ENCODE measurements around the gene ERMARD. TPM values are rescaled to one million over a fixed set of nuclear protein-coding genes. Genes with fewer than 3 reads are reported as not detected.
A peak's percentile ranks its signal among the peaks of the same experiment; 100 is the strongest.

The ERMARD gene
- total RNA-seq, 4 donors from 2014 or later = 9.0 to 18.9 (median 11.2) TPM

DNA sequence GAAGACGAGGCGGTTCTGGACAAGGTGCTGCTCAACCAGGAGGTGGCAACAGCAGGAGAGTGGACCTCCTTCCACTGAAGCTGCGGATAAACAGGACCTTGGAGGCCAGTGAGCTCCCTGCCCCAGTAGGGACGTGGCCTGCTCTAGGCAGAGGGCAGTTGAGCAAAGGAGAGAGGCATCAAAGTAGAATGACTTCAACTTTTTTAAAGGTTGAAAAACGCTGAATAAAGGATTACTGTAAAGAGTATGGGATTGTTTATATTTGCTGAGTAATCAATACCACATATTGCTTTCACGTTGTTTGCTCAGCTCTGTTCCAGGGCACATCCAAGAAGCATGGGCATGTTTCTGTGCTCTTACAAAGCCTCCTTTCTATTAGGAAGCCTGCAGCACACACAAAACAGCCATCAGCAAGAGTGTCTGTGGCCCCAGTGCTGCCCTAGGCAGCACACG, 48.1 kb downstream of the ERMARD start:
- intact Hi-C loops (cut with DNase I; ENCODE audit: low total_unique reads) (no loop called here), in situ Hi-C loops (cut with MboI; ENCODE audit: low sequenced_read_pairs in 4 of 4) (no loop called here)
- Histone ChIP-seq H3K4me1 (no peaks in the 10 kb centered on the region), H3K36me3 (no peaks in the 10 kb centered on the region), H3K9me3 (no peaks in the 10 kb centered on the region), H3K27me3 (no peaks in the 10 kb centered on the region), H3K4me3 (no peak overlapping the region), H3K27ac (no peak overlapping the region)
- TF ChIP-seq, protein P1, sequence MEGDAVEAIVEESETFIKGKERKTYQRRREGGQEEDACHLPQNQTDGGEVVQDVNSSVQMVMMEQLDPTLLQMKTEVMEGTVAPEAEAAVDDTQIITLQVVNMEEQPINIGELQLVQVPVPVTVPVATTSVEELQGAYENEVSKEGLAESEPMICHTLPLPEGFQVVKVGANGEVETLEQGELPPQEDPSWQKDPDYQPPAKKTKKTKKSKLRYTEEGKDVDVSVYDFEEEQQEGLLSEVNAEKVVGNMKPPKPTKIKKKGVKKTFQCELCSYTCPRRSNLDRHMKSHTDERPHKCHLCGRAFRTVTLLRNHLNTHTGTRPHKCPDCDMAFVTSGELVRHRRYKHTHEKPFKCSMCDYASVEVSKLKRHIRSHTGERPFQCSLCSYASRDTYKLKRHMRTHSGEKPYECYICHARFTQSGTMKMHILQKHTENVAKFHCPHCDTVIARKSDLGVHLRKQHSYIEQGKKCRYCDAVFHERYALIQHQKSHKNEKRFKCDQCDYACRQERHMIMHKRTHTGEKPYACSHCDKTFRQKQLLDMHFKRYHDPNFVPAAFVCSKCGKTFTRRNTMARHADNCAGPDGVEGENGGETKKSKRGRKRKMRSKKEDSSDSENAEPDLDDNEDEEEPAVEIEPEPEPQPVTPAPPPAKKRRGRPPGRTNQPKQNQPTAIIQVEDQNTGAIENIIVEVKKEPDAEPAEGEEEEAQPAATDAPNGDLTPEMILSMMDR (IDR thresholded peaks at IDR 0.05 in 4 of 5, conservative IDR thresholded peaks at IDR 0.05 in 1 of 5) = no peak
- no peak for TF ChIP-seq POLR2A (IDR thresholded peaks at IDR 0.05)
- DNase-seq (no peak), ATAC-seq (no peak)

DNA sequence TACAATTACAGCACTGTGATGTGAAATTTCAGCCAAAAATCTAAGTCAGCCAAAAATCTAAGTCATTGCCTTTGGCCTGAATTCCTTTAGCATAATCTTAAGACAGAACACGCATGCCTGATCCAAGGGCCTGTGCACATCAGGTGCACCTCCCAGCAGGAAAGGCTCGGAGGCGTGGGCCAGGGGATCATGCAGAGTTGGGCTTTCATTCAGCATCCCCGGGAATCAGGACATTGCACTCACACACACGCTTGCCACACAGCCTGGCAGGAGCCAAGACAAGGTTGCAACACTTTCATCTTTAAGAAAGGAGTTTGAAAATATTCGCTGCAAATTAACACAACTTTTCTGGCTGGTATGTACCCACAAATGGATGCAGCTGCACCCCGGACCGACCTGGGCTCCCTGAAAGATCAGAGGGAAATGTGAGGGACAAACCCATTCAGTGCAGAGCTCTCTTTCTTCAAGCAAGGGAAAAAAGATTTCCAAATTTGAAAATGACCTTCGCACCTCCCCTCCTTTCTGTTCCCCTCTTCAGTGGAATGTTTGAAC, 48.8 kb downstream of the ERMARD start:
- H3K27me3 ChIP-seq = peaks cover 0 to 6% (median 0%) of the 10 kb centered on the region in 3 donors
- intact Hi-C loops (cut with DNase I; ENCODE audit: low total_unique reads) (no loop called here), in situ Hi-C loops (cut with MboI; ENCODE audit: low sequenced_read_pairs in 4 of 4) (no loop called here)
- ATAC-seq (no peak), DNase-seq (no peak)
- no peak overlapping the region for H3K4me3 ChIP-seq
- H3K27ac ChIP-seq = no peak overlapping the region
- TF ChIP-seq, protein P1 (IDR thresholded peaks at IDR 0.05 in 4 of 5, conservative IDR thresholded peaks at IDR 0.05 in 1 of 5) = no peak
- no peak for TF ChIP-seq POLR2A (IDR thresholded peaks at IDR 0.05)
- H3K4me1 ChIP-seq = no peaks in the 10 kb centered on the region
- no peaks in the 10 kb centered on the region for H3K36me3 ChIP-seq
- no peaks in the 10 kb centered on the region for H3K9me3 ChIP-seq

DNA sequence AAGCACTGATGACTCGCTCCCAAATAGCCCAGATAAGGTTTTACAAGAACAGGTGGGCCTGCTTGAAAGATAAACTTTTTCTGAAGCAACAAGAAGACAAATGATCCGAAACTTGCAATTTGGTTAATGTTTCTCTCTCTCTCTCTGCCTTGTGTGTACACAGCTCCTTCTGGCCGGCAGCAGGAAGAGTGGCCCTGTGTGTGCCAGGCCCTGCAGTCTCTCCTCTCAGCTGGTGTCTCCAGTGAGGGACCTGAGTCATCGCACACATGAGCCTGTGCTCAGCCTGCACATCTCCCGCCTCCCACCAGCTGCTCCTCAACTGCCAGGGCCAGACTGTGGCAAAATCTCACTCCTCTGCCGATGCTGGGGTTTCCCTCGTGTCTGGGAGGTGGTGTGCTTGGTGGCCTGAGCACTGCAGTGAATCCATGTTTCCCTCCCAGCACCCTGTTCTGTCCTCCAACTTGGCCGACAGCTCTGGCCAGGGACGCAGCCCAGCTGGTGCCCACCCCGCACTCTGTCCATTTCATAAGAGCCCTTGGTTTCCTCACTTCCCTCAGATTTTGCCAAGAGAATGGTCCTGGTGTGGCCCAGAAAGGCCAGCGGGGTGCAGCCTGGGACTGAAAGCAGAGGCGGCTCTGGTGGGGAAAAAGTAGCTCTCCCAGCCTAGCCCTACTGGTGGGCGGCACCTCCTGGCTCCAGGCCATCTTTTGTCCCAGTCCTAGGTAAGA, 49.4 kb downstream of the ERMARD start:
- H3K27ac ChIP-seq = no peak overlapping the region
- peaks cover 0 to 8% (median 0%) of the 10 kb centered on the region in 3 donors for H3K27me3 ChIP-seq
- H3K4me3 ChIP-seq = no peak overlapping the region
- no peaks in the 10 kb centered on the region for H3K9me3 ChIP-seq
- H3K36me3 ChIP-seq = no peaks in the 10 kb centered on the region
- TF ChIP-seq, protein P1 (IDR thresholded peaks at IDR 0.05 in 4 of 5, conservative IDR thresholded peaks at IDR 0.05 in 1 of 5) = no peak
- TF ChIP-seq POLR2A (IDR thresholded peaks at IDR 0.05) = no peak
- peak; percentile 16 to 33 for ATAC-seq
- in situ Hi-C loops (cut with MboI; ENCODE audit: low sequenced_read_pairs in 4 of 4) (no loop called here), intact Hi-C loops (cut with DNase I; ENCODE audit: low total_unique reads) (no loop called here)
- no peak for DNase-seq
- no peaks in the 10 kb centered on the region for H3K4me1 ChIP-seq

DNA sequence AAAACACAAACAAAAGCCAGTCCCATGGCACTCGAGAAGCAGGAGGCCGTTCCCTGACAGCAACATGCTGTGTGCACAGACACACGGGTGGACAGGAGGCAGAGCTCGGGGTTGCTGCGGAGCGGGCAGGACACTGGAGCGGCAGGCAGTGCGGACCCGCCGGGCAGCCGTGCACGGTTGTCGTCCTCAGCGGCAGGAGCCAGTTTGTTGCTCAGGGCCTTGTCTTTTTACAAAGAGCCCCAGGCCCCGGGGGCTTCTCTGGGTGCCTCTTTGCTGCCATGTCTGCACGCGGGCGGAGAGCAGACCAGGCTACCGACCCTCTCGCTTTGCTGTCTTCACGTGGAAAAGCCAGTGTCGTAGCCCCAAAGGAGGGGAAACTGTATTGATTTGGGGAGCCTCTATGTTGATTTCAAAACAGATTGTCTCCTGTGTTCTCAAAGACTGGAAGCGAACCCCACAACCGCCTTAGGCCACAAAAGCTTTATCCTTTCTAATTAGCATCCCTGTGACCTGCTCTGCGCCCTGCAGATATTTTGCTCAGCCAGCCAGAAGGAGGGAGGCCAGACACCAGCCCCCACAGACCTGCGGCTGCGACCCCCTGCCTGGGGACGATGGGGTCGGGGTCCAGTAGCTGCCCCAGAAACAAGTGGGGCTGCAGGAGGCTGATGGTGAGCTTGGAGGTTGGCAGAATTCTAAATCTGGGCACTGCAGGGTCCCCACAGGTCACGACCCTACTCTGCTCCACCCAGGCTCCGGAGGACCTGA, 50.2 kb downstream of the ERMARD start:
- H3K27me3 ChIP-seq = peaks cover 0 to 12% (median 0%) of the 10 kb centered on the region in 3 donors
- H3K9me3 ChIP-seq = no peaks in the 10 kb centered on the region
- no peak for ATAC-seq
- TF ChIP-seq, protein P1 (IDR thresholded peaks at IDR 0.05 in 4 of 5, conservative IDR thresholded peaks at IDR 0.05 in 1 of 5) = no peak
- no peak for TF ChIP-seq POLR2A (IDR thresholded peaks at IDR 0.05)
- in situ Hi-C loops (cut with MboI; ENCODE audit: low sequenced_read_pairs in 4 of 4) (no loop called here), intact Hi-C loops (cut with DNase I; ENCODE audit: low total_unique reads) (no loop called here)
- no peak for DNase-seq
- H3K4me1 ChIP-seq = no peaks in the 10 kb centered on the region
- H3K27ac ChIP-seq = no peak overlapping the region
- H3K4me3 ChIP-seq = no peak overlapping the region
- H3K36me3 ChIP-seq = no peaks in the 10 kb centered on the region

Data from gastrocnemius medialis (tissue), 4 donors.